ENCODE data around the gene CEACAM16. TPM values are rescaled to one million over a fixed set of nuclear protein-coding genes. Genes with fewer than 3 reads are reported as not detected.
"Not testable (repeated sequence)": the region's sequence is repeated elsewhere in the genome, so short reads cannot be mapped to it uniquely, and the experiment has no call there.

The CEACAM16 gene
- total and polyA plus RNA-seq, 4 donors = 0.36 TPM; not detected in 3

GRCh38 chr19:44705502-44706010 is 6.6 kb downstream of the CEACAM16 start:
- no peaks in the 10 kb centered on the region for H3K36me3 ChIP-seq (ENCODE audit: control insufficient read depth in 1 of 2, insufficient read depth in 2 of 2, low read length in 1 of 2)
- H3K27me3 ChIP-seq (ENCODE audit: control insufficient read depth in 1 of 2, insufficient read depth in 2 of 2, low read length in 1 of 2) = no peaks in the 10 kb centered on the region
- WGBS, 2 donors = 94% methylated on average over 12 of the region's 12 CpGs
- H3K4me3 ChIP-seq (ENCODE audit: low read length in 2 of 2) = no peak overlapping the region
- no peak overlapping the region for H3K27ac ChIP-seq (ENCODE audit: low read depth in 1 of 2, low read length in 2 of 2)
- H3K4me1 ChIP-seq (ENCODE audit: control insufficient read depth in 1 of 2, insufficient read depth in 2 of 2, low read length in 2 of 2) = no peaks in the 10 kb centered on the region
- intact Hi-C loops (cut with DNase I) = no loop called here
- H3K9me3 ChIP-seq (ENCODE audit: control insufficient read depth, low read length) = no peaks in the 10 kb centered on the region
- no peak for ATAC-seq (ENCODE audit: low FRiP score)
- DNase-seq = no peak

- intact Hi-C loops (cut with DNase I) = no loop called here
- WGBS, 2 donors = 88 to 89% methylated on average over 6 of the region's 6 CpGs
- Histone ChIP-seq H3K4me1 (ENCODE audit: control insufficient read depth in 1 of 2, insufficient read depth in 2 of 2, low read length in 2 of 2) (no peaks in the 10 kb centered on the region), H3K4me3 (ENCODE audit: low read length in 2 of 2) (no peak overlapping the region), H3K27ac (ENCODE audit: low read depth in 1 of 2, low read length in 2 of 2) (no peak overlapping the region), H3K9me3 (ENCODE audit: control insufficient read depth, low read length) (no peaks in the 10 kb centered on the region), H3K36me3 (ENCODE audit: control insufficient read depth in 1 of 2, insufficient read depth in 2 of 2, low read length in 1 of 2) (no peaks in the 10 kb centered on the region), H3K27me3 (ENCODE audit: control insufficient read depth in 1 of 2, insufficient read depth in 2 of 2, low read length in 1 of 2) (no peaks in the 10 kb centered on the region)
- ATAC-seq (ENCODE audit: low FRiP score) = no peak
- DNase-seq = no peak
Observed at GRCh38 chr19:44706506-44707236, 7.7 kb downstream of the CEACAM16 start.

- Histone ChIP-seq H3K36me3 (ENCODE audit: control insufficient read depth in 1 of 2, insufficient read depth in 2 of 2, low read length in 1 of 2) (no peaks in the 10 kb centered on the region), H3K27me3 (ENCODE audit: control insufficient read depth in 1 of 2, insufficient read depth in 2 of 2, low read length in 1 of 2) (no peaks in the 10 kb centered on the region), H3K9me3 (ENCODE audit: control insufficient read depth, low read length) (no peaks in the 10 kb centered on the region), H3K4me3 (ENCODE audit: low read length in 2 of 2) (no peak overlapping the region), H3K27ac (ENCODE audit: low read depth in 1 of 2, low read length in 2 of 2) (no peak overlapping the region), H3K4me1 (ENCODE audit: control insufficient read depth in 1 of 2, insufficient read depth in 2 of 2, low read length in 2 of 2) (no peaks in the 10 kb centered on the region)
- intact Hi-C loops (cut with DNase I) = no loop called here
- ATAC-seq (ENCODE audit: low FRiP score) (peak; percentile 19), DNase-seq (no peak)
- WGBS, 2 donors = 93 to 95% methylated on average over 20 of the region's 20 CpGs
Observed at GRCh38 chr19:44707794-44708193, 8.8 kb downstream of the CEACAM16 start.

GRCh38 chr19:44708940-44709339 is 10.0 kb downstream of the CEACAM16 start:
- DNase-seq (no peak), ATAC-seq (ENCODE audit: low FRiP score) (no peak)
- Histone ChIP-seq H3K27ac (ENCODE audit: low read depth in 1 of 2, low read length in 2 of 2) (no peak overlapping the region), H3K4me3 (ENCODE audit: low read length in 2 of 2) (no peak overlapping the region), H3K9me3 (ENCODE audit: control insufficient read depth, low read length) (no peaks in the 10 kb centered on the region), H3K36me3 (ENCODE audit: control insufficient read depth in 1 of 2, insufficient read depth in 2 of 2, low read length in 1 of 2) (no peaks in the 10 kb centered on the region), H3K27me3 (ENCODE audit: control insufficient read depth in 1 of 2, insufficient read depth in 2 of 2, low read length in 1 of 2) (no peaks in the 10 kb centered on the region), H3K4me1 (ENCODE audit: control insufficient read depth in 1 of 2, insufficient read depth in 2 of 2, low read length in 2 of 2) (no peaks in the 10 kb centered on the region)
- 76 to 84% methylated on average over 5 of the region's 5 CpGs for WGBS, 2 donors
- intact Hi-C loops (cut with DNase I) = no loop called here

GRCh38 chr19:44709434-44710266 is 10.7 kb downstream of the CEACAM16 start:
- H3K36me3 ChIP-seq (ENCODE audit: control insufficient read depth in 1 of 2, insufficient read depth in 2 of 2, low read length in 1 of 2); H3K9me3 ChIP-seq (ENCODE audit: control insufficient read depth, low read length); intact Hi-C loops (cut with DNase I); H3K27me3 ChIP-seq (ENCODE audit: control insufficient read depth in 1 of 2, insufficient read depth in 2 of 2, low read length in 1 of 2); DNase-seq; H3K4me3 ChIP-seq (ENCODE audit: low read length in 2 of 2); ATAC-seq (ENCODE audit: low FRiP score); H3K4me1 ChIP-seq (ENCODE audit: control insufficient read depth in 1 of 2, insufficient read depth in 2 of 2, low read length in 2 of 2); H3K27ac ChIP-seq (ENCODE audit: low read depth in 1 of 2, low read length in 2 of 2): not testable (repeated sequence)
- WGBS, 2 donors = 85 to 88% methylated on average over 4 of the region's 4 CpGs

GRCh38 chr19:44710483-44710882 is 11.5 kb downstream of the CEACAM16 start:
- Histone ChIP-seq H3K27me3 (ENCODE audit: control insufficient read depth in 1 of 2, insufficient read depth in 2 of 2, low read length in 1 of 2) (no peaks in the 10 kb centered on the region), H3K36me3 (ENCODE audit: control insufficient read depth in 1 of 2, insufficient read depth in 2 of 2, low read length in 1 of 2) (no peaks in the 10 kb centered on the region), H3K4me1 (ENCODE audit: control insufficient read depth in 1 of 2, insufficient read depth in 2 of 2, low read length in 2 of 2) (no peaks in the 10 kb centered on the region), H3K27ac (ENCODE audit: low read depth in 1 of 2, low read length in 2 of 2) (no peak overlapping the region), H3K9me3 (ENCODE audit: control insufficient read depth, low read length) (no peaks in the 10 kb centered on the region), H3K4me3 (ENCODE audit: low read length in 2 of 2) (no peak overlapping the region)
- DNase-seq (no peak), ATAC-seq (ENCODE audit: low FRiP score) (no peak)
- WGBS, 2 donors = 89 to 95% methylated on average over 14 of the region's 14 CpGs
- intact Hi-C loops (cut with DNase I) = no loop called here

GRCh38 chr19:44712864-44713515 is 14.0 kb downstream of the CEACAM16 start:
- WGBS, 2 donors = 48 to 50% methylated on average over 4 of the region's 4 CpGs
- ATAC-seq (ENCODE audit: low FRiP score) = no peak

GRCh38 chr19:44714597-44715169 is 15.7 kb downstream of the CEACAM16 start:
- DNase-seq (no peak), ATAC-seq (ENCODE audit: low FRiP score) (no peak)
- H3K27me3 ChIP-seq (ENCODE audit: control insufficient read depth in 1 of 2, insufficient read depth in 2 of 2, low read length in 1 of 2) = no peaks in the 10 kb centered on the region
- H3K36me3 ChIP-seq (ENCODE audit: control insufficient read depth in 1 of 2, insufficient read depth in 2 of 2, low read length in 1 of 2) = no peaks in the 10 kb centered on the region
- no peaks in the 10 kb centered on the region for H3K4me1 ChIP-seq (ENCODE audit: control insufficient read depth in 1 of 2, insufficient read depth in 2 of 2, low read length in 2 of 2)
- no peaks in the 10 kb centered on the region for H3K9me3 ChIP-seq (ENCODE audit: control insufficient read depth, low read length)
- H3K4me3 ChIP-seq (ENCODE audit: low read length in 2 of 2) = no peak overlapping the region
- H3K27ac ChIP-seq (ENCODE audit: low read depth in 1 of 2, low read length in 2 of 2) = no peak overlapping the region
- WGBS, 2 donors = 44 to 49% methylated on average over 2 of the region's 2 CpGs
- intact Hi-C loops (cut with DNase I) = no loop called here

More at GRCh38 chr19:44712864-44713515, 14.0 kb downstream of the CEACAM16 start:
- intact Hi-C loops (cut with DNase I) = no loop called here
- Histone ChIP-seq H3K27ac (ENCODE audit: low read depth in 1 of 2, low read length in 2 of 2) (no peak overlapping the region), H3K27me3 (ENCODE audit: control insufficient read depth in 1 of 2, insufficient read depth in 2 of 2, low read length in 1 of 2) (no peaks in the 10 kb centered on the region), H3K36me3 (ENCODE audit: control insufficient read depth in 1 of 2, insufficient read depth in 2 of 2, low read length in 1 of 2) (no peaks in the 10 kb centered on the region), H3K4me1 (ENCODE audit: control insufficient read depth in 1 of 2, insufficient read depth in 2 of 2, low read length in 2 of 2) (no peaks in the 10 kb centered on the region), H3K4me3 (ENCODE audit: low read length in 2 of 2) (no peak overlapping the region), H3K9me3 (ENCODE audit: control insufficient read depth, low read length) (no peaks in the 10 kb centered on the region)
- no peak for DNase-seq
